GM10847 (cell line): ENCODE measurements around the gene PLEKHM3.

Experiments
- POLR2A ChIP-seq: IDR thresholded peaks from 2 replicates; pipeline ENCODE4 v1.6.1; 2011; ENCODE audit not compliant: insufficient read length; ENCODE audit errors: extremely low read depth

Gene PLEKHM3

GRCh38 chr2:207879536-207879935 lies 145.8 kb downstream of the PLEKHM3 start:
- no peak for TF ChIP-seq POLR2A

GRCh38 chr2:207876842-207877535 lies 148.3 kb downstream of the PLEKHM3 start:
- TF ChIP-seq POLR2A = no peak

GRCh38 chr2:207875473-207876212 lies 149.7 kb downstream of the PLEKHM3 start:
- TF ChIP-seq POLR2A = no peak

DNA sequence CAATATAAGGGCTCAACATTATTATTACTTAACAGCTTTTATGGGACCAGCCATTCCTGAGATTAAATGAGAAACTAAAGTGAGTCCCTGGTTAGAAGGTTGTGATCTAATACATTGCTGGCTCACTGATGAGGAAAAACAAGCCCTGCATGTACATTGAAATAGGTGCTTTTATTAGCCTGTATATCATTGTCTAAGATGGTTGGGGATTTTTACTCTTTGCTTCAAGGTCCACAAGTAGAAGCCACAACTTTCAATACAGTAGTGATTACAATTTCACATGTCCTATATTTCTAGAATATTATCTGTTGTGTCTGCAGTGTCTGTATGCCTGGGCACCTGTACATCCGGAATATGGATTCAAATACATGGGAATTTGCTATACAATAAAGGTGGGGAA lies 151.5 kb downstream of the PLEKHM3 start:
- no peak for TF ChIP-seq POLR2A

DNA sequence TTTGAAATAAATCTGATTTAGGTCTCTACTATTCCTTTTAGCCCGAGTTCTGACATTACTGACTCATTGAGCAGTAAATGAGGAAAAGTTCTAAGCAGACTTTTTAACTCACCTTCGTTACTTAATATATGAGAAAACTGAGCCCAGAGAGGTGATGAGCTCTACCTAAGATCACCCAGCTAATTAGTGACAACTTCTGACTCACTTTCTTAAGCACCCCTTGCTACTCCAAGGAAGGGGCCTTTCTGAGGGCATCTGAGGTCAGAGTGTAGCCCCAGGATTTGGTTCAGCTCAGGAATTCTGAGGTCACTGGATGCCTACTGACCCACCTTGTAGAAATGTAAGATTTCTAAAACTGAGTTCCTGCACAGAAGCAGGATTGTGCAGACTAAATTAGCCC lies 153.4 kb downstream of the PLEKHM3 start:
- TF ChIP-seq POLR2A = no peak

DNA sequence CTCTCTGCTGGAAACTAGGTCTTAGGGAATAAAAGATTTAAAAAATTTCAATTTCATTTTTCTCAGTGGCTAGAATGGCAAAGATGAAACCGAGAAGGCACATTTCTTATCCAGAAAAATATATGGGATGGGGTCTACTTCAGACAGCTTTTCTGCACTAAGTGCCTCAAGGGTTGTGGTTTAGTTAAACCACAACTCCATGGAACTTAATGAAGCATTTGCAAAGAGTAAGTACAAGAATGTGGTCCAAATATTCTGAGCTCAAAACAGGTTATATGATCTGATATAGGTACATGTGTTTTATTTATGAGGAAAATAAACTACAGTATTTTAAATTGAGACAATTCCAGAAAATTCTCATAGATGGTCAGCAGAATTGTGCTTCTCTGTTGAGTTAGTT lies 153.8 kb downstream of the PLEKHM3 start:
- TF ChIP-seq POLR2A = no peak

- TF ChIP-seq POLR2A = no peak
These were observed 154.5 kb downstream of the PLEKHM3 start for GRCh38 chr2:207870814-207871213.

GRCh38 chr2:207869784-207870778 lies 155.2 kb downstream of the PLEKHM3 start:
- TF ChIP-seq POLR2A = no peak

- no peak for TF ChIP-seq POLR2A
These were observed 156.3 kb downstream of the PLEKHM3 start for GRCh38 chr2:207868855-207869596.

DNA sequence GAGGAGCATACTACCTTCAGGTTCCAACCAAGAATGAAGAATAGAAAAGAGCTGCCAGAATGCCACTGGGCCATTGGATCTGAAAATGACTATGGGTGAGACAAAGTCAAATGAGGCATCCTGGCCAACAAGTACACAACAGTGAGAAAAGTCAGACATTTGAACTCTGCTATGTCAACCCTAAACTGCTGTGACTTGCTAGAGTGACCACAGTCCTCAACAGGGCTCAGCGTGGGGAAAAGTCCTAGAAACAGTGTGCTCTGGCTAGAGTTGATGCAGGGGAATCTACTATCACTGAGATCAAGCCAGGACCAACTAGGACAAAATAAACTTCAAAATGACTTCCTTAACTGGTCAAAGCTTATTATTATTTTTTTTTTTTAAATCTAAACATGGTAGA lies 157.4 kb downstream of the PLEKHM3 start:
- TF ChIP-seq POLR2A = no peak

- TF ChIP-seq POLR2A = no peak
These were observed 158.3 kb downstream of the PLEKHM3 start for GRCh38 chr2:207867056-207867455.

DNA sequence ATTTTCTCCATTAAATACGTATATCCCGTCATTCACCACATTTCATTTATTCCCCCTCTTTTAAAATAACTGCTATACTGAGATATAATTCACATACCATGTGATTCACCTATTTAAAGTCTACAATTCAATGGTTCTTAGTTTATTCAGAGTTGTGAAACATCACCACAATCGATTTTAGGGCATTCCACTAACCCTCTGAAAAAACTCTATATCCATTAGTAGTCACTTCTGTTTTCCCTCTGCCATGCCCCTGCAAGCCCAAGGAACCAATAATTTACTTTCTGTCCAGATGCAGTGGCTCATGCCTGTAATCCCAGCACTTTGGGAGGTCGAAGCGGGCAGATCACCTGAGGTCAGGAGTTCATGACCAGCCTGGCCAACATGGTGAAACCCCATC lies 160.1 kb downstream of the PLEKHM3 start:
- no peak for TF ChIP-seq POLR2A

DNA sequence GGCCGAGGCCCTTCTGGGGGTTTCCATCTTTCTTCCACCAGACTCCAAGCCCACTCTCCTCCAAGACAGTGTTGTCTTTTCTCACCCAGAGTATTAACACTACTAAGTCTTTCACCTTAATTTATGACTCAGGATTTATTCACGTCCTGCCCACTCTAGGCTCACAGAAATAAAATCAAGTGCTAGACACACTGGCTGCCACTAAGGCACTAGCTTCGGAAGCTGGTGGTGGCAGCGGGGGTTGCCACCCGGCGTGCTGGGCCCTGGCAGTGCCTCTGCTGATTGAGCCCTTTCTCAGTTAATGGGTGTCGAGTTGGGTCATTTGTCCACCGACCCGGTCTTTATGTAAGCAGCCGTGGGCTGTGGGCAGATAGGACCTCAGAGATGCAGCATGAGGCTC lies 162.0 kb downstream of the PLEKHM3 start:
- TF ChIP-seq POLR2A = no peak

DNA sequence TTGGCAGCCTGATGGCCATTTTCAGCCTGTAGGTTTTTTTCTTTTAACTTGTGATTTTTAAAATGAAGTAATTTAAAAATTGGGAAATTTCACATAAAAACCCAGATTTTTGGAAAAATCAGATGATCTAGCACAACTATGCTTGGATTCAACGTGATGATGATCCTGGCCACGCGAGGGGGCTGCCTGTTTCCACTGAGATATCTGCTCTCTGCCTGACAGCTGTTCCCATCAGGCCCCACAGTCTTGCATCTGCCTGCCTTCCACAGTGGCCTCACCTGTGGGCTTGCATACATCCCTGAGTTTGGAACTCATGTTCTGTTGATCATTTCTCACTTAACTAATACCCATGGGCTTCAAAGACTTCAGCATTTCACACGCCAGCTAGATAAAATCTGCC lies 163.5 kb downstream of the PLEKHM3 start:
- no peak for TF ChIP-seq POLR2A

GRCh38 chr2:207860685-207861084 lies 164.6 kb downstream of the PLEKHM3 start:
- TF ChIP-seq POLR2A = no peak
